ENCODE data around the gene HYAL2.
A peak's percentile ranks its signal among the peaks of the same experiment; 100 is the strongest.
"Not testable (repeated sequence)": the region's sequence is repeated elsewhere in the genome, so short reads cannot be mapped to it uniquely, and the experiment has no call there.

The HYAL2 gene

DNA sequence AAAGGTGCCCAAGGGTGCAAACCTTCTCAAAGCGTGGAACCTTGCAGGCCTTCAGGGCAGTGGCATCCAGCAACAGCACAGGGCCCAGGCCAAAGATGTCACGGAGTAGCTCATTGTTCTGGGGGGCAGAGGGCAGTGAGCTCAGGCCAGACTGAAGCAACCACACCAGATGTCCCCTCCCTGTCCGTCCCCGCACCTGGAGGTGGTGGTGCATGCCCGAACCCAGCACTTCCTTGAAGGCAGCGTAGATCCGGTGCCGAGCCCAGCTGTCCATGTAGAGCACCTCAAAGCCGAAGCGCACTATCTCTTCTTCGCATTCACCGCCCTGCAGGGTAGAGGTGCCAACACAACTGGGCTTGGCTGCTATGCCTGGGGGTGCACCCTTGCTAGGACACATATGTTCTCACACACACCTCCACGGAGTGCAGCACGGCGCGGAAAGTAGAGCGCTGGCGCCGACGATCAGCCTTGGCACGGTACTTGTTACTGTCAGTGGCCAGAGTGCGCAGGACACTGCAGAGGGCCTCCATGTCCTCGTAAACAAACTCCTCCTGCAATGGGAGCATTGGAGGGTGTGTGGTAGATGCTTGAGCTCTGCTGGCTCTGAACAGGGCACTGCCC is 34.0 kb downstream of the HYAL2 start:
- DNase-seq: no peak

DNA sequence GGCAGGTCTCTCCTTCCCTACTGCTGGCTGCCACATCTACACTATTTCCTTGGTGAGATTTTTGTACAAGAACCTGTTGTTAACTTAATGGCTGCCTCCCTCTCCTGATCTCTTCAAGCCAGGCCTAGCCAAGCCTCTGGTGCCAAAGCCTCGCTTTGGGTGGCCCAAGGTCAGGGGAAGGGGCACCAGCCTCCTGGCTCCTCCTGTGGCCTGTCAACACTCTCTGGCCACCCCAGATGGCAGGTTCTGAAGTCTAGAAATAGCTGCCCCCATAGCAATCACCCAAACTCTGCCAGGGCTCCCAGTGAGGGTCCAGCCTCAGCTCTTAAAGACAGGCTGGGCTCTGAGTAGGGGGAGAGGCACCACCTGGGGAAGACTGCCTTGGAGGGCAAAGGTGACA is 35.3 kb downstream of the HYAL2 start:
- DNase-seq: no peak

GRCh38 chr3:50286322-50287227 is 36.0 kb downstream of the HYAL2 start:
- no peak for DNase-seq

- DNase-seq: not testable (repeated sequence)
These were observed 38.4 kb downstream of the HYAL2 start for GRCh38 chr3:50284121-50284520.

DNA sequence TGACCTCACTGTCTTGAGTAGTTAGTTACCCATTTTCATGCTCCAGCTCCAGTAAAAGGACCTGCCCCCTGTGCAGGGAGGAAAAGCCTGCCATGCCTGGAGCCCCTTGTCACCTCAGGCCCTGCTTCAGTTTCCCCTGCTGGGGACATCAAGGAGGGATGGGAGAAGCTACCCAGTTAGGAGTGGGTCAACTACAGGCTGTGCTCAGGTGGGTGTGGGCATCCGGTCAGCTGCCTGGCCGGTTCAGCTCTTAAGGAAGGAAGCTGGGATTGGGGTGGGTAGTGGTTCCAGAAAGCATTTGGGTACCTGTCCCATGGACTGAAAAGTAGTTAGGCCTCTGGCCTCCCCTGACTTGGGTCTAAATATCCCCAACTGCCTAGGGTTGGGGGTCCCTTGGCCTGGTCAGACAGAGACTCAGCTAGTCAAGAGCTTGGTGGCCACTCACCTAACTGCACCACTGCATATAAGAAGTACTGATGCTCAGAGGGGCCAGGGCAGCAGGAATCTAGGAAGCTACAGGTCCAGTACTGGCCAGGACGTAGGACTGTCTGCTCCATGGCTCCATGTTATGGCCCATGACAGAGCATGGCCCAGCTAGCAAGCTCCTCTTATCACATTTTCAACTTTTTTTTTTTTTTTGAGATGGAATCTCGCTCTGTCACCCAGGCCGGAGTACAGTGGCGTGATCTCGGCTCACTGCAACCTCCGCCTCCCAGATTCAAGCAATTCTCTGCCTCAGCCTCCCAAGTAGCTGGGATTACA is 43.1 kb downstream of the HYAL2 start:
- DNase-seq: no peak

DNA sequence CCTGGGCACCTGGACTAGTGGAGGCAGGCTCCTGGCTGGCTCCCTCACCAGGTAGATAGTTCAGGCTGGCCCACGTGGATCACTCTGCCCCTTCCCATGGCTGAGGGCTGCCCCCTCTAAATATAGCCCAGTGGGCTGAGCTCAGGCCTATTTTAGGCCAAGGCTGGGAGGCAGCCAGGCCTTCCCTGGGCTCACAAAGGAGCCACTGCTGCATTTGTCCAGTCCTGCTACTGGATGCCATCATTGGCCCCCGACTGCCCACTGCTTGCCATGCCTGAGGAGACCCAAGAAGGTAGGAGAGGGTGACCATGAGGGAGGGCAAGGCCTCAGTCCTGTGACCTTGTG is 43.7 kb downstream of the HYAL2 start, which contains the start of gene LSMEM2:
LSMEM2 (plus strand) TSS at position 208 of the 345 bp plus-strand sequence; CDS start at position 235, 27 bp downstream.
- no peak for DNase-seq

- no peak for DNase-seq
These were observed 44.2 kb downstream of the HYAL2 start for GRCh38 chr3:50278123-50278879.

- DNase-seq: no peak
These were observed 45.8 kb downstream of the HYAL2 start for GRCh38 chr3:50276762-50277101.

- no peak for DNase-seq
These were observed 46.4 kb downstream of the HYAL2 start for GRCh38 chr3:50275996-50276761.

- no peak for DNase-seq
These were observed 47.2 kb downstream of the HYAL2 start for GRCh38 chr3:50275141-50275995.

DNA sequence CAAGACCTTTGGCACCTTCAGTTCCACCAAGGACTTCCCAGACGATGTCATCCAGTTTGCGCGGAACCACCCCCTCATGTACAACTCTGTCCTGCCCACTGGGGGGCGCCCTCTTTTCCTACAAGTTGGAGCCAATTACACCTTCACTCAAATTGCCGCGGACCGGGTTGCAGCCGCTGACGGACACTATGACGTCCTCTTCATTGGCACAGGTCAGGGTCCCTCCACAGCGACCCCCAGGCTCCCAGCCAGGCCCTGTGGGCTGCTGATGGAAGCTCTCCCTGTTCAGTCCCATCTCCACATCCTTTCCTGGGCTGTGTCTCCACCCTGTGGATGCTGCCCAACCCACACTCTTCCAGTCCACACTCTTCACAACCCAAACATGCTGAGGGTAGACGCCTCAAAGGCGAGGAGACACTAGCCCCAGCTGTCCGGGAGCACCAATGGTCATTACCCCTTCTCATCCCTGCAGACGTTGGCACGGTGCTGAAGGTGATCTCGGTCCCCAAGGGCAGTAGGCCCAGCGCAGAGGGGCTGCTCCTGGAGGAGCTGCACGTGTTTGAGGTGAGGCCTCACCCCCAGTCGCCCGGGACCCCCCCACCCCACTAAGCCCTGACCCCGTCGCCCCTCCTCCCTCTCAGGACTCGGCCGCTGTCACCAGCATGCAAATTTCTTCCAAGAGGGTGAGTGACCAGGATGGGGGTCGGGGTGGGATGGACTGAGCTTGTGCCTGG is 48.0 kb downstream of the HYAL2 start:
- DNase-seq: peak; percentile 5

GRCh38 chr3:50273689-50274065 is 48.9 kb downstream of the HYAL2 start:
- no peak for DNase-seq

DNA sequence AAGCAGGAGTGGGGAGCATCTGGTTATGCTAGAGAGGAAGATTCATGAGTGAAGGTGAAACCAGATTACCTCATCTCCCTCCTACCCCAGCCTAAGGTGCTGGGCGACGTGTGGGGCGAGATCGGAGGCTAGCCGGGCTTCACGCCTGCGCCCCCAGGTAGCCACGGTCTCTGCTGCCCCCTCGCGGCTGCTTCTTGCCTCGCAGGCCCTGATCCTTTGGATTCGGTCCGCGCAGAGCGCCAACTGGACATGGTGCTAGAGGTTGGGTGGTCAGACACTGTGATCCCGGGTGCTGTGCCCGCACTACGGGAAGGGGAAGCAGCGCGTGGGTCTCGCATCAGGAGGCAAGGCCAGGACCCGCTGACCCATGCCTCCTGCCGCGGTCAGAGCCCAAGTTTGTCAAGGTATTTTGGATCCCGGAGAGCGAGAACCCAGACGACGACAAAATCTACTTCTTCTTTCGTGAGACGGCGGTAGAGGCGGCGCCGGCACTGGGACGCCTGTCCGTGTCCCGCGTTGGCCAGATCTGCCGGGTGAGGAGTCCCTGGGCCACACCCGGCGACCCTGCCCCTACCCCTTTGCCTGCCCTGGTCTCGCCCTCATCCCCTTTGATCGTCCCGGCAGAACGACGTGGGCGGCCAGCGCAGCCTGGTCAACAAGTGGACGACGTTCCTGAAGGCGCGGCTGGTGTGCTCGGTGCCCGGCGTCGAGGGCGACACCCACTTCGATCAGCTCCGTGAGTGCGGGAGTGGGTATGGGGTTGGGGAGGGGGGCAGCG is 49.4 kb downstream of the HYAL2 start:
- peak; percentile 46 for DNase-seq

GRCh38 chr3:50272538-50272910 is 50.0 kb downstream of the HYAL2 start:
- DNase-seq: not testable (repeated sequence)

GRCh38 chr3:50271314-50271936 is 51.1 kb downstream of the HYAL2 start:
- no peak for DNase-seq

GRCh38 chr3:50270422-50271224 is 51.9 kb downstream of the HYAL2 start:
- no peak for DNase-seq

- DNase-seq: no peak
These were observed 52.5 kb downstream of the HYAL2 start for GRCh38 chr3:50269977-50270413.

- no peak for DNase-seq
These were observed 53.1 kb downstream of the HYAL2 start for GRCh38 chr3:50269460-50269859.
